ENCODE results near the gene TSPYL4.

DNA sequence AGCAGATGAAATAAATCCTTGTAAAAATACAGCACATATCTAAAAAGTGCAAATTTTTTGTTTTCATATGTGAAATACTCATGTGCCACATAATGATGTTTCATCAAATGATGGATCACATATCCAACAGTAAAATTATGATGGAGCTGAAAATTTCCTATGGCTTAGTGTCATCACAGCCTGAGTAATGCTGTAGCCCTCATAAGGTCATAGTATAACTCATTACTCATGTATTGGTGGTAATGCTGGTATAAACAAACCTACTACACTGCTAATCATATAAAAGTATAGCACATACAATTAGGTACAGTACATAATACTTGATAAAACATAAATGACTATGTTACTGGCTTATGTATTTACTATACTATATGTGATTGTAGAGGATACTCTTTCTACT lies 12.9 kb upstream of the TSPYL4 start:
- no peak for TF ChIP-seq POLR2AphosphoS5 (IDR thresholded peaks at IDR 0.05; ENCODE audit: insufficient read depth, low read depth, low read length)
- TF ChIP-seq POLR2A (IDR thresholded peaks at IDR 0.05; ENCODE audit: low read depth, low read length), result no peak
- TF ChIP-seq, protein P1, sequence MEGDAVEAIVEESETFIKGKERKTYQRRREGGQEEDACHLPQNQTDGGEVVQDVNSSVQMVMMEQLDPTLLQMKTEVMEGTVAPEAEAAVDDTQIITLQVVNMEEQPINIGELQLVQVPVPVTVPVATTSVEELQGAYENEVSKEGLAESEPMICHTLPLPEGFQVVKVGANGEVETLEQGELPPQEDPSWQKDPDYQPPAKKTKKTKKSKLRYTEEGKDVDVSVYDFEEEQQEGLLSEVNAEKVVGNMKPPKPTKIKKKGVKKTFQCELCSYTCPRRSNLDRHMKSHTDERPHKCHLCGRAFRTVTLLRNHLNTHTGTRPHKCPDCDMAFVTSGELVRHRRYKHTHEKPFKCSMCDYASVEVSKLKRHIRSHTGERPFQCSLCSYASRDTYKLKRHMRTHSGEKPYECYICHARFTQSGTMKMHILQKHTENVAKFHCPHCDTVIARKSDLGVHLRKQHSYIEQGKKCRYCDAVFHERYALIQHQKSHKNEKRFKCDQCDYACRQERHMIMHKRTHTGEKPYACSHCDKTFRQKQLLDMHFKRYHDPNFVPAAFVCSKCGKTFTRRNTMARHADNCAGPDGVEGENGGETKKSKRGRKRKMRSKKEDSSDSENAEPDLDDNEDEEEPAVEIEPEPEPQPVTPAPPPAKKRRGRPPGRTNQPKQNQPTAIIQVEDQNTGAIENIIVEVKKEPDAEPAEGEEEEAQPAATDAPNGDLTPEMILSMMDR (IDR thresholded peaks at IDR 0.05; ENCODE audit: extremely low read depth in 1 of 2, insufficient read depth in 1 of 2, low read depth in 1 of 2, low read length in 2 of 2), result no peak
- TF ChIP-seq, protein P2, sequence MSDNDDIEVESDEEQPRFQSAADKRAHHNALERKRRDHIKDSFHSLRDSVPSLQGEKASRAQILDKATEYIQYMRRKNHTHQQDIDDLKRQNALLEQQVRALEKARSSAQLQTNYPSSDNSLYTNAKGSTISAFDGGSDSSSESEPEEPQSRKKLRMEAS (IDR thresholded peaks at IDR 0.05; ENCODE audit: insufficient read depth, insufficient read length), result no peak
- no peak for TF ChIP-seq GATA2 (IDR thresholded peaks at IDR 0.05; ENCODE audit: insufficient read depth, insufficient read length, low read depth, low read length)
- no peak for TF ChIP-seq JUN (IDR thresholded peaks at IDR 0.05; ENCODE audit: borderline replicate concordance, insufficient read depth, insufficient read length, low read depth)
- no peak for TF ChIP-seq EZH2 (IDR thresholded peaks at IDR 0.05; ENCODE audit: borderline replicate concordance, low read depth, low read length, severe bottlenecking)
- TF ChIP-seq MYC (IDR thresholded peaks at IDR 0.05; ENCODE audit: low read depth, low read length), result no peak

All from endothelial cell of umbilical vein (primary cell).